Measurements from ENCODE around the gene STRADB. TPM values are rescaled to one million over a fixed set of nuclear protein-coding genes. Genes with fewer than 3 reads are reported as not detected.

STRADB gene
- total and polyA plus RNA-seq, 2 donors (not counting 3 experiments of a cell fraction or from before 2014, with no cell fraction given) = 6.9 to 16.6 TPM

GRCh38 chr2:201466050-201466675 lies 14.6 kb downstream of the STRADB start:
- H3K9me1 ChIP-seq (replicated peaks; ENCODE audit: control insufficient read depth, extremely low read depth, insufficient read depth, low read length) = no peaks in the 10 kb centered on the region
- no peak overlapping the region for H3K4me3 ChIP-seq (replicated peaks in 1 of 3; ENCODE audit: insufficient read depth in 1 of 3, low read depth in 1 of 3, low read length in 3 of 3)
- no peaks in the 10 kb centered on the region for H3K79me2 ChIP-seq (ENCODE audit: control insufficient read depth, insufficient read depth, low read length)
- no peaks in the 10 kb centered on the region for H3K27me3 ChIP-seq (ENCODE audit: control insufficient read depth in 2 of 2, insufficient read depth in 2 of 2, low read length in 2 of 2)
- DNase-seq (ENCODE audit: low read depth, low spot score) (peak; percentile 71), FAIRE-seq (peak; percentile 59)
- ChIA-PET CTCF (interaction anchor here (1.0 to 3.3 kb wide), 5 partner anchors 15 to 234 kb away, joined by 3 to 21 read pairs (median 3); partner anchors contain the start of genes STRADB and TRAK2), POLR2A (no interaction called here)
- no peaks in the 10 kb centered on the region for H3K36me3 ChIP-seq (ENCODE audit: control insufficient read depth in 2 of 2, extremely low read depth in 1 of 2, insufficient read depth in 2 of 2, low read length in 2 of 2)
- no peak overlapping the region for H3K4me2 ChIP-seq (ENCODE audit: insufficient read depth, low read length)
- TF ChIP-seq FOS (IDR thresholded peaks at IDR 0.05; ENCODE audit: borderline replicate concordance, insufficient read depth, low read length) (peak; percentile 73), JUN (IDR thresholded peaks at IDR 0.05; ENCODE audit: borderline replicate concordance, insufficient read depth, insufficient read length, low read depth) (peak; percentile 12), GATA2 (IDR thresholded peaks at IDR 0.05; ENCODE audit: insufficient read depth, insufficient read length, low read depth, low read length) (no peak), POLR2AphosphoS5 (IDR thresholded peaks at IDR 0.05; ENCODE audit: insufficient read depth, low read depth, low read length) (no peak), MYC (IDR thresholded peaks at IDR 0.05; ENCODE audit: low read depth, low read length) (no peak), POLR2A (IDR thresholded peaks at IDR 0.05; ENCODE audit: low read depth, low read length) (no peak)
- peaks cover 10% of the 10 kb centered on the region for H3K4me1 ChIP-seq (ENCODE audit: control insufficient read depth, extremely low read depth, insufficient read depth, low read length)
- no TSS peak for BruUV-seq (replicated peaks)
- no peaks in the 10 kb centered on the region for H4K20me1 ChIP-seq (replicated peaks; ENCODE audit: control insufficient read depth, extremely low read depth, insufficient read depth, low read length)
- H2AFZ ChIP-seq (ENCODE audit: low read depth, low read length) = peak overlapping the region; percentile 6
- dilution Hi-C loops (cut with MboI; ENCODE audit: extremely low pct_ligation_motif_present, low sequenced_read_pairs) (no loop called here), intact Hi-C loops (cut with micrococcal nuclease) (no loop called here)
- H3K9ac ChIP-seq (replicated peaks; ENCODE audit: extremely low read depth, insufficient read depth, low read length) = no peak overlapping the region
- peak overlapping the region; percentile 10 for H3K27ac ChIP-seq (ENCODE audit: insufficient read depth, low read depth, low read length)
- H3K9me3 ChIP-seq (replicated peaks; ENCODE audit: control insufficient read depth, insufficient read depth, low read length) = no peaks in the 10 kb centered on the region

- Histone ChIP-seq H3K27me3 (ENCODE audit: control insufficient read depth in 2 of 2, insufficient read depth in 2 of 2, low read length in 2 of 2) (no peaks in the 10 kb centered on the region), H2AFZ (ENCODE audit: low read depth, low read length) (no peak overlapping the region), H3K9ac (replicated peaks; ENCODE audit: extremely low read depth, insufficient read depth, low read length) (no peak overlapping the region), H3K36me3 (ENCODE audit: control insufficient read depth in 2 of 2, extremely low read depth in 1 of 2, insufficient read depth in 2 of 2, low read length in 2 of 2) (no peaks in the 10 kb centered on the region), H3K79me2 (ENCODE audit: control insufficient read depth, insufficient read depth, low read length) (no peaks in the 10 kb centered on the region), H3K4me1 (ENCODE audit: control insufficient read depth, extremely low read depth, insufficient read depth, low read length) (peaks cover 10% of the 10 kb centered on the region), H3K9me3 (replicated peaks; ENCODE audit: control insufficient read depth, insufficient read depth, low read length) (no peaks in the 10 kb centered on the region), H3K4me3 (replicated peaks in 1 of 3; ENCODE audit: insufficient read depth in 1 of 3, low read depth in 1 of 3, low read length in 3 of 3) (no peak overlapping the region), H3K4me2 (ENCODE audit: insufficient read depth, low read length) (no peak overlapping the region), H3K27ac (ENCODE audit: insufficient read depth, low read depth, low read length) (no peak overlapping the region), H3K9me1 (replicated peaks; ENCODE audit: control insufficient read depth, extremely low read depth, insufficient read depth, low read length) (no peaks in the 10 kb centered on the region), H4K20me1 (replicated peaks; ENCODE audit: control insufficient read depth, extremely low read depth, insufficient read depth, low read length) (no peaks in the 10 kb centered on the region)
- ChIA-PET POLR2A (no interaction called here), CTCF (interaction anchor here (1.7 to 3.3 kb wide), 2 partner anchors 16 to 53 kb away, joined by 3 to 21 read pairs; partner anchors contain the start of genes STRADB and TRAK2)
- dilution Hi-C loops (cut with MboI; ENCODE audit: extremely low pct_ligation_motif_present, low sequenced_read_pairs) = no loop called here
- BruUV-seq (replicated peaks) = no TSS peak
- no peak for DNase-seq (ENCODE audit: low read depth, low spot score)
- intact Hi-C loops (cut with micrococcal nuclease) = no loop called here
- TF ChIP-seq FOS (IDR thresholded peaks at IDR 0.05; ENCODE audit: borderline replicate concordance, insufficient read depth, low read length) (no peak), MYC (IDR thresholded peaks at IDR 0.05; ENCODE audit: low read depth, low read length) (no peak), GATA2 (IDR thresholded peaks at IDR 0.05; ENCODE audit: insufficient read depth, insufficient read length, low read depth, low read length) (no peak), JUN (IDR thresholded peaks at IDR 0.05; ENCODE audit: borderline replicate concordance, insufficient read depth, insufficient read length, low read depth) (no peak), MAX (IDR thresholded peaks at IDR 0.05; ENCODE audit: insufficient read depth, insufficient read length) (no peak), POLR2AphosphoS5 (IDR thresholded peaks at IDR 0.05; ENCODE audit: insufficient read depth, low read depth, low read length) (no peak)
- FAIRE-seq = no peak
Observed at GRCh38 chr2:201467666-201468065, 16.1 kb downstream of the STRADB start.

Measured in endothelial cell of umbilical vein (primary cell).